A549 (cell line): ENCODE data around the gene ART4. TPM values are rescaled to one million over a fixed set of nuclear protein-coding genes. Genes with fewer than 3 reads are reported as not detected.

ENCODE experiments used
- ATAC-seq, 2 experiments: fragments of 200-7000 bp in 1 of 2; fragments of >200 bp in 1 of 2; cut with Nextera tagmentation in 1 of 2; cut with Tn5 transposase in 1 of 2; 3 replicates each; pipeline versions ENCODE4 v1.8.0 to v1.9.1; 2018 to 2020; ENCODE audit warnings: mild to moderate bottlenecking in 1 of 2, moderate library complexity in 1 of 2
- CTCF ChIA-PET: fragments of 300-600 bp; sonication (Branson Sonifier 250); formaldehyde crosslinking; extraction: SDS; loops from one replicate; lab custom pipeline; 2021; ENCODE audit warnings: antibody characterized with exemption, inconsistent platforms; lab: Yijun Ruan, JAX
- POLR2A ChIA-PET: fragments of 350-600 bp; formaldehyde crosslinking; extraction: SDS; loops from one replicate; lab custom pipeline; 2021; ENCODE audit warnings: antibody characterized with exemption, inconsistent platforms; lab: Yijun Ruan, JAX
- DNase-seq, 2 experiments: peaks; one replicate each; pipeline versions ENCODE4 v3.0.0 to v3.0.0-alpha.2; 2011 to 2016; ENCODE audit warnings: low read depth in 1 of 2, low spot score in 1 of 2
- FAIRE-seq: peaks from 2 replicates; lab custom pipeline; 2011; peaks lifted over from hg19 to GRCh38; lab: Jason Lieb, UNC
- H3K27ac ChIP-seq, 2 experiments: fragments of >200 bp; sonication (Bioruptor Twin); formaldehyde crosslinking; 3 replicates each; pipeline ENCODE4 v1.5.1; 2016 to 2017
- H3K4me1 ChIP-seq: fragments of >200 bp; sonication (Bioruptor Twin); formaldehyde crosslinking; 3 replicates; pipeline ENCODE4 v1.6.1; 2016
- H3K4me2 ChIP-seq: fragments of >200 bp; sonication (Bioruptor Twin); formaldehyde crosslinking; 3 replicates; pipeline ENCODE4 v1.6.1; 2016
- H3K4me3 ChIP-seq: fragments of >200 bp; sonication (Bioruptor Twin); formaldehyde crosslinking; 3 replicates; pipeline ENCODE4 v1.5.1; 2016
- H3K9me3 ChIP-seq: fragments of >200 bp; sonication (Bioruptor Twin); formaldehyde crosslinking; 3 replicates; pipeline ENCODE4 v1.6.1; 2016
- CEBPB ChIP-seq, 2 experiments: fragments of >200 bp in 1 of 2; sonication (Bioruptor Twin) in 1 of 2; formaldehyde crosslinking in 1 of 2; IDR thresholded peaks; 2 replicates each; pipeline ENCODE4 v1.6.1; 2012 to 2016
- CHD4 ChIP-seq: fragments of 200-600 bp; sonication (generic); IDR thresholded peaks from 2 replicates; pipeline ENCODE4 v1.6.1; 2016; ENCODE audit warnings: antibody characterized with exemption, mild to moderate bottlenecking, borderline replicate concordance
- EHMT2 ChIP-seq: fragments of 200-600 bp; sonication (generic); IDR thresholded peaks from 2 replicates; pipeline ENCODE4 v1.6.1; 2016; ENCODE audit warnings: antibody characterized with exemption, low read depth, mild to moderate bottlenecking, moderate library complexity
- FOSB ChIP-seq: fragments of 250-450 bp; sonication (Bioruptor Pico); IDR thresholded peaks from 2 replicates; pipeline ENCODE4 v1.5.0; 2020; ENCODE audit warnings: mild to moderate bottlenecking, moderate library complexity
- FOSL2 ChIP-seq, 2 experiments: fragments of 450-650 bp in 1 of 2; fragments of >200 bp in 1 of 2; sonication (Bioruptor Twin) in 1 of 2; formaldehyde crosslinking; IDR thresholded peaks; 2 replicates each; pipeline versions ENCODE4 v1.5.0 to v1.6.1; 2016 to 2020; ENCODE audit warnings: mild to moderate bottlenecking in 1 of 2, moderate library complexity in 1 of 2
- GATA3 ChIP-seq: IDR thresholded peaks from 2 replicates; pipeline ENCODE4 v1.6.1; 2012; ENCODE audit warnings: borderline replicate concordance
- HOXB5 ChIP-seq: fragments of 250-450 bp; sonication (Bioruptor Pico); IDR thresholded peaks from 2 replicates; pipeline ENCODE4 v1.5.0; 2020; ENCODE audit warnings: mild to moderate bottlenecking, moderate library complexity
- JUNB ChIP-seq: fragments of >200 bp; sonication (Bioruptor Twin); formaldehyde crosslinking; IDR thresholded peaks from 2 replicates; pipeline ENCODE4 v1.6.1; 2016
- KDM1A ChIP-seq: fragments of 200-600 bp; sonication (generic); IDR thresholded peaks from 2 replicates; pipeline ENCODE4 v1.6.1; 2016; ENCODE audit warnings: low read depth, mild to moderate bottlenecking
- NFE2L2 ChIP-seq: fragments of 150-350 bp; conservative IDR thresholded peaks from 2 replicates; pipeline ENCODE4 v1.6.1; 2014; ENCODE audit warnings: low read length
- RAD21 ChIP-seq, 2 experiments: fragments of >200 bp in 1 of 2; sonication (Bioruptor Twin) in 1 of 2; formaldehyde crosslinking in 1 of 2; IDR thresholded peaks in 1 of 2; conservative IDR thresholded peaks in 1 of 2; 2 replicates in 1 of 2; 3 replicates in 1 of 2; pipeline ENCODE4 v1.6.1; 2012 to 2018; ENCODE audit warnings: inconsistent platforms in 1 of 2
- RNF2 ChIP-seq: fragments of 200-600 bp; sonication (generic); IDR thresholded peaks from 2 replicates; pipeline ENCODE4 v1.6.1; 2016; ENCODE audit warnings: low read depth, mild to moderate bottlenecking, antibody characterized with exemption, moderate library complexity, borderline replicate concordance
- SMC3 ChIP-seq: fragments of >200 bp; sonication (Bioruptor Twin); formaldehyde crosslinking; IDR thresholded peaks from 3 replicates; pipeline ENCODE4 v1.6.1; 2018; ENCODE audit warnings: inconsistent platforms
- ZC3H11A ChIP-seq: fragments of 450-650 bp; IDR thresholded peaks from 2 replicates; pipeline ENCODE4 v1.6.1; 2014; ENCODE audit warnings: antibody characterized with exemption, mild to moderate bottlenecking
- WGBS: methylation state at CpG from one replicate; pipeline ENCODE4 v1.1.6; 2017; ENCODE audit errors: missing lambda C conversion rate; 5-methylcytosine and 5-hydroxymethylcytosine counted together
- polyA plus RNA-seq, 4 experiments: library from polyadenylated mRNA; depleted of rRNA in 3 of 4; stranded (reverse); fragments of >200 nt; fragmentation: RNase III in 1 of 4; extraction: RNeasy Plus Mini Kit Qiagen cat#74134 plus additional on column Dnase treatment in 1 of 4; gene quantifications; 2 replicates in 3 of 4; 3 replicates in 1 of 4; pipeline ENCODE4 v1.2.3, GENCODE V29; 2011 to 2017
- TF ChIP-seq, protein P1 (sequence below): IDR thresholded peaks from 2 replicates; pipeline ENCODE4 v1.6.1; 2012
- TF ChIP-seq, protein P2 (sequence below): fragments of 450-650 bp; IDR thresholded peaks from 2 replicates; pipeline ENCODE4 v1.6.1; 2014; ENCODE audit warnings: antibody characterized with exemption
- TF ChIP-seq, protein P3 (sequence below): fragments of 200-600 bp; sonication (generic); IDR thresholded peaks from 2 replicates; pipeline ENCODE4 v1.6.1; 2016; ENCODE audit warnings: antibody characterized with exemption, mild to moderate bottlenecking, moderate library complexity
- TF ChIP-seq, protein P4 (sequence below): fragments of 150-350 bp; IDR thresholded peaks from 2 replicates; pipeline ENCODE4 v1.6.1; 2014; ENCODE audit warnings: low read depth, mild to moderate bottlenecking, low read length
- TF ChIP-seq, protein P5 (sequence below): fragments of >200 bp; sonication (Bioruptor Twin); formaldehyde crosslinking; IDR thresholded peaks from 3 replicates; pipeline ENCODE4 v1.5.1; 2016

Gene ART4
- polyA plus RNA-seq, 2 of the 4 experiments (the other 2 are of a cell fraction), result not detected

DNA sequence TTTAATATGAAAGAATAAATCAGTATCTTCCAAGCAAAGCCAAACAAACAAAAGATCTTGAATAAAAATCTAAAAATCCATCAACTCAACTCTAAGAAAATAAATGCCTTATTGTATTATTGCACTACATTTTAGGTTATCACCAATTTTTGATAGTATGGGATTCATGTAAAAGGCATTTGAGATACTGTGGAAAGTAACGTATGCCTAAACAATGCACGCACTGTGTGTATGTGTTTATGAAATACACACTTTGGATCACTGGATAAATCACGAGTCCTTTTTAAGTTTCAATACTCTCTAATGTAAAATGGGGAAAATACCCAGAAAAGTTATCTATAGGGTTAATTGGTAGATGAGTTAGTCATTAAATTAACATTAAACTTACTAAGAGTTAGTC lies 57.8 kb downstream of the ART4 start:
- no peak for DNase-seq
- Histone ChIP-seq H3K27ac (no peak overlapping the region), H3K9me3 (no peaks in the 10 kb centered on the region), H3K4me3 (no peak overlapping the region), H3K4me1 (no peaks in the 10 kb centered on the region), H3K4me2 (no peak overlapping the region)
- POLR2A ChIA-PET, result no interaction called here
- WGBS, result 91% methylated on average over 3 of the region's 3 CpGs
- no peak for TF ChIP-seq KDM1A
- TF ChIP-seq CHD4, result no peak
- TF ChIP-seq, protein P1, sequence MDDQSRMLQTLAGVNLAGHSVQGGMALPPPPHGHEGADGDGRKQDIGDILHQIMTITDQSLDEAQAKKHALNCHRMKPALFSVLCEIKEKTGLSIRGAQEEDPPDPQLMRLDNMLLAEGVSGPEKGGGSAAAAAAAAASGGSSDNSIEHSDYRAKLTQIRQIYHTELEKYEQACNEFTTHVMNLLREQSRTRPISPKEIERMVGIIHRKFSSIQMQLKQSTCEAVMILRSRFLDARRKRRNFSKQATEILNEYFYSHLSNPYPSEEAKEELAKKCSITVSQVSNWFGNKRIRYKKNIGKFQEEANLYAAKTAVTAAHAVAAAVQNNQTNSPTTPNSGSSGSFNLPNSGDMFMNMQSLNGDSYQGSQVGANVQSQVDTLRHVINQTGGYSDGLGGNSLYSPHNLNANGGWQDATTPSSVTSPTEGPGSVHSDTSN, result no peak
- TF ChIP-seq FOSL2 (IDR thresholded peaks at IDR 0.05), result no peak
- TF ChIP-seq FOSL2 (CRISPR knock-in tag; IDR thresholded peaks at IDR 0.05), result no peak
- no peak for TF ChIP-seq RNF2
- TF ChIP-seq, protein P2, sequence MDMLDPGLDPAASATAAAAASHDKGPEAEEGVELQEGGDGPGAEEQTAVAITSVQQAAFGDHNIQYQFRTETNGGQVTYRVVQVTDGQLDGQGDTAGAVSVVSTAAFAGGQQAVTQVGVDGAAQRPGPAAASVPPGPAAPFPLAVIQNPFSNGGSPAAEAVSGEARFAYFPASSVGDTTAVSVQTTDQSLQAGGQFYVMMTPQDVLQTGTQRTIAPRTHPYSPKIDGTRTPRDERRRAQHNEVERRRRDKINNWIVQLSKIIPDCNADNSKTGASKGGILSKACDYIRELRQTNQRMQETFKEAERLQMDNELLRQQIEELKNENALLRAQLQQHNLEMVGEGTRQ, result no peak
- no peak for TF ChIP-seq NFE2L2
- no peak for TF ChIP-seq SMC3
- no peak for TF ChIP-seq CEBPB (IDR thresholded peaks at IDR 0.05)
- no peak for TF ChIP-seq RAD21 (conservative IDR thresholded peaks at IDR 0.05 in 1 of 2, IDR thresholded peaks at IDR 0.05 in 1 of 2)
- CTCF ChIA-PET, result interaction anchor here (1.0 to 1.9 kb wide), 3 partner anchors 12 to 210 kb away, joined by 3 to 4 read pairs (median 4); no protein-coding TSS in a partner anchor
- no peak for ATAC-seq
- FAIRE-seq, result no peak

DNA sequence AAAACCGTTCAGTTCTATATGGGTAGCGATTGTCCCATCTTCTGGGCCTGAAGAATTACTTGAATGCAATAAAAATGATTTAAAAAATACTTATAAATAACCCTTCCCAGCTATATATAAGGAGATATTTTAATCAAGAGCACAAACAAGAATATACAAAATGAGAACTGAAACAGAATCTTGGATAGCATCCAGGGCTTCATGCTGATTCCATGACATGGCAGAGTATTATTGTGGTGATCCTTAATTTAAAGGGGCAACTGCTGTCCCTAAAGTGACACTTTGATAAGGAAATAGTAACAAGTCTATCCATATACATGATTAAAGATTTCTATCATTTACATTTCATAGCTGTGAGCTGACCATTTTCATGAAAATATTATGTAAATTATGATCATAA lies 58.9 kb downstream of the ART4 start:
- no peak for FAIRE-seq
- H3K4me2 ChIP-seq, result no peak overlapping the region
- ChIA-PET CTCF (interaction anchor here (1.0 to 1.9 kb wide), 8 partner anchors 9 to 211 kb away, joined by 3 to 4 read pairs (median 4); a partner anchor contains a TSS), POLR2A (interaction anchor here (1.0 to 1.3 kb wide), 2 partner anchors 10 to 13 kb away, joined by 5 to 8 read pairs; a partner anchor contains a TSS)
- H3K4me3 ChIP-seq, result no peak overlapping the region
- 97% methylated on average over 2 of the region's 2 CpGs for WGBS
- TF ChIP-seq, protein P3, sequence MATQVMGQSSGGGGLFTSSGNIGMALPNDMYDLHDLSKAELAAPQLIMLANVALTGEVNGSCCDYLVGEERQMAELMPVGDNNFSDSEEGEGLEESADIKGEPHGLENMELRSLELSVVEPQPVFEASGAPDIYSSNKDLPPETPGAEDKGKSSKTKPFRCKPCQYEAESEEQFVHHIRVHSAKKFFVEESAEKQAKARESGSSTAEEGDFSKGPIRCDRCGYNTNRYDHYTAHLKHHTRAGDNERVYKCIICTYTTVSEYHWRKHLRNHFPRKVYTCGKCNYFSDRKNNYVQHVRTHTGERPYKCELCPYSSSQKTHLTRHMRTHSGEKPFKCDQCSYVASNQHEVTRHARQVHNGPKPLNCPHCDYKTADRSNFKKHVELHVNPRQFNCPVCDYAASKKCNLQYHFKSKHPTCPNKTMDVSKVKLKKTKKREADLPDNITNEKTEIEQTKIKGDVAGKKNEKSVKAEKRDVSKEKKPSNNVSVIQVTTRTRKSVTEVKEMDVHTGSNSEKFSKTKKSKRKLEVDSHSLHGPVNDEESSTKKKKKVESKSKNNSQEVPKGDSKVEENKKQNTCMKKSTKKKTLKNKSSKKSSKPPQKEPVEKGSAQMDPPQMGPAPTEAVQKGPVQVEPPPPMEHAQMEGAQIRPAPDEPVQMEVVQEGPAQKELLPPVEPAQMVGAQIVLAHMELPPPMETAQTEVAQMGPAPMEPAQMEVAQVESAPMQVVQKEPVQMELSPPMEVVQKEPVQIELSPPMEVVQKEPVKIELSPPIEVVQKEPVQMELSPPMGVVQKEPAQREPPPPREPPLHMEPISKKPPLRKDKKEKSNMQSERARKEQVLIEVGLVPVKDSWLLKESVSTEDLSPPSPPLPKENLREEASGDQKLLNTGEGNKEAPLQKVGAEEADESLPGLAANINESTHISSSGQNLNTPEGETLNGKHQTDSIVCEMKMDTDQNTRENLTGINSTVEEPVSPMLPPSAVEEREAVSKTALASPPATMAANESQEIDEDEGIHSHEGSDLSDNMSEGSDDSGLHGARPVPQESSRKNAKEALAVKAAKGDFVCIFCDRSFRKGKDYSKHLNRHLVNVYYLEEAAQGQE, result no peak
- TF ChIP-seq, protein P4, sequence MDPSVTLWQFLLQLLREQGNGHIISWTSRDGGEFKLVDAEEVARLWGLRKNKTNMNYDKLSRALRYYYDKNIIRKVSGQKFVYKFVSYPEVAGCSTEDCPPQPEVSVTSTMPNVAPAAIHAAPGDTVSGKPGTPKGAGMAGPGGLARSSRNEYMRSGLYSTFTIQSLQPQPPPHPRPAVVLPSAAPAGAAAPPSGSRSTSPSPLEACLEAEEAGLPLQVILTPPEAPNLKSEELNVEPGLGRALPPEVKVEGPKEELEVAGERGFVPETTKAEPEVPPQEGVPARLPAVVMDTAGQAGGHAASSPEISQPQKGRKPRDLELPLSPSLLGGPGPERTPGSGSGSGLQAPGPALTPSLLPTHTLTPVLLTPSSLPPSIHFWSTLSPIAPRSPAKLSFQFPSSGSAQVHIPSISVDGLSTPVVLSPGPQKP, result no peak
- TF ChIP-seq RNF2, result no peak
- no peaks in the 10 kb centered on the region for H3K9me3 ChIP-seq
- DNase-seq, result no peak
- no peak for ATAC-seq
- no peak overlapping the region for H3K27ac ChIP-seq
- no peaks in the 10 kb centered on the region for H3K4me1 ChIP-seq

DNA sequence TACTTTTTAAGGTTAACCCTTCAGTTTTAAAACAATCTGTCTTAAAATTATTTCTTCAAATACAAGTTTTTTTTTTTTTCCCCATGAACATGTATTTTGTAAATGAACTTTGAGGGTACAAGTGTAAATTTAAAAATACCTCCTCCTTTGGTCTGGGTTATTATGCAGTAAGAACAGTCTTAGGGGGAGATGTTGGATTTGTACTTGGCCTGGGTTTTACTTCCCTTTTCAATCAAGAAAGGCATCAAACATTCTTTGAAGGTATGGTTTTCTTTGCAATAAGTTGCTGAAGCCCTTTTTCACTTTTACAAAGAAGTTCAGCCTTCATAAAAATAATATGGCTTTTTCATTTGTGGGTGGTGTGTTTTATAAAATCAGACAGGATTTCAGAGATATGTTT lies 60.6 kb downstream of the ART4 start:
- ChIA-PET POLR2A (interaction anchor here (1.2 to 1.3 kb wide), 2 partner anchors 9 to 21 kb away, joined by 4 read pairs; partner anchors contain the start of genes C12orf60 and WBP11), CTCF (interaction anchor here (1.3 to 1.6 kb wide), 2 partner anchors 43 to 213 kb away, joined by 4 read pairs; no protein-coding TSS in a partner anchor)
- Histone ChIP-seq H3K9me3 (no peaks in the 10 kb centered on the region), H3K27ac (no peak overlapping the region), H3K4me2 (no peak overlapping the region), H3K4me1 (no peaks in the 10 kb centered on the region), H3K4me3 (no peak overlapping the region)
- no peak for ATAC-seq
- DNase-seq, result no peak
- TF ChIP-seq, protein P1, result no peak
- TF ChIP-seq FOSB (CRISPR knock-in tag) (no peak), ZC3H11A (no peak), EHMT2 (no peak), JUNB (no peak), GATA3 (no peak), HOXB5 (no peak), NFE2L2 (no peak)
- TF ChIP-seq, protein P5, sequence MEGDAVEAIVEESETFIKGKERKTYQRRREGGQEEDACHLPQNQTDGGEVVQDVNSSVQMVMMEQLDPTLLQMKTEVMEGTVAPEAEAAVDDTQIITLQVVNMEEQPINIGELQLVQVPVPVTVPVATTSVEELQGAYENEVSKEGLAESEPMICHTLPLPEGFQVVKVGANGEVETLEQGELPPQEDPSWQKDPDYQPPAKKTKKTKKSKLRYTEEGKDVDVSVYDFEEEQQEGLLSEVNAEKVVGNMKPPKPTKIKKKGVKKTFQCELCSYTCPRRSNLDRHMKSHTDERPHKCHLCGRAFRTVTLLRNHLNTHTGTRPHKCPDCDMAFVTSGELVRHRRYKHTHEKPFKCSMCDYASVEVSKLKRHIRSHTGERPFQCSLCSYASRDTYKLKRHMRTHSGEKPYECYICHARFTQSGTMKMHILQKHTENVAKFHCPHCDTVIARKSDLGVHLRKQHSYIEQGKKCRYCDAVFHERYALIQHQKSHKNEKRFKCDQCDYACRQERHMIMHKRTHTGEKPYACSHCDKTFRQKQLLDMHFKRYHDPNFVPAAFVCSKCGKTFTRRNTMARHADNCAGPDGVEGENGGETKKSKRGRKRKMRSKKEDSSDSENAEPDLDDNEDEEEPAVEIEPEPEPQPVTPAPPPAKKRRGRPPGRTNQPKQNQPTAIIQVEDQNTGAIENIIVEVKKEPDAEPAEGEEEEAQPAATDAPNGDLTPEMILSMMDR, result no peak
- no peak for FAIRE-seq
